Mesothelial cell of epicardium (in vitro differentiated cells): Measurements from ENCODE around the gene LRRC8A. TPM values are rescaled to one million over a fixed set of nuclear protein-coding genes. Genes with fewer than 3 reads are reported as not detected.

Source experiments
- DNase-seq, 2 experiments: peaks; one replicate each; pipeline ENCODE4 v3.0.0; 2021; ENCODE audit warnings: low spot score in 2 of 2; ENCODE audit not compliant: unreplicated experiment in 2 of 2
- H3K27ac Mint-ChIP-seq: 2 replicates; pipeline ENCODE4 v1.8.0; 2021; ENCODE audit warnings: mixed read lengths
- H3K27me3 Mint-ChIP-seq: 2 replicates; pipeline ENCODE4 v1.8.0; 2021; ENCODE audit warnings: low read depth, mixed read lengths
- H3K36me3 Mint-ChIP-seq: 2 replicates; pipeline ENCODE4 v1.8.0; 2021; ENCODE audit warnings: mixed read lengths
- H3K4me1 Mint-ChIP-seq: 2 replicates; pipeline ENCODE4 v1.8.0; 2021; ENCODE audit warnings: mixed read lengths
- H3K4me3 Mint-ChIP-seq: 2 replicates; pipeline ENCODE4 v1.8.0; 2021; ENCODE audit warnings: mild to moderate bottlenecking, moderate library complexity, mixed read lengths
- H3K9me3 Mint-ChIP-seq: 2 replicates; pipeline ENCODE4 v1.8.0; 2021; ENCODE audit warnings: mixed read lengths
- CTCF ChIP-seq: fragments of 200-600 bp; sonication (generic); IDR thresholded peaks from one replicate; pipeline ENCODE4 v1.5.0; 2021; ENCODE audit warnings: antibody characterized with exemption; ENCODE audit not compliant: unreplicated experiment
- total RNA-seq: library from RNA; stranded (reverse); gene quantifications from 3 replicates; pipeline ENCODE4 v1.2.1, GENCODE V29; 2021

Gene LRRC8A
- total RNA-seq, 1 donor from 2014 or later, result 35.9 TPM

GRCh38 chr9:128884164-128884563 is 2.2 kb downstream of the LRRC8A start:
- TF ChIP-seq CTCF, result no peak
- peaks cover 10% of the 10 kb centered on the region for H3K36me3 Mint-ChIP-seq

GRCh38 chr9:128885376-128885775 is 3.4 kb downstream of the LRRC8A start:
- DNase-seq, result no peak
- H3K4me3 Mint-ChIP-seq, result no peak overlapping the region
- peaks cover 14% of the 10 kb centered on the region for H3K4me1 Mint-ChIP-seq
- H3K9me3 Mint-ChIP-seq, result no peaks in the 10 kb centered on the region
- TF ChIP-seq CTCF, result no peak
- H3K27ac Mint-ChIP-seq, result no peak overlapping the region
- H3K27me3 Mint-ChIP-seq, result no peaks in the 10 kb centered on the region
- H3K36me3 Mint-ChIP-seq, result peaks cover 11% of the 10 kb centered on the region

More at GRCh38 chr9:128884164-128884563, 2.2 kb downstream of the LRRC8A start:
- Mint-ChIP-seq H3K9me3 (no peaks in the 10 kb centered on the region), H3K27ac (no peak overlapping the region), H3K4me1 (peaks cover 14% of the 10 kb centered on the region), H3K4me3 (peak overlapping the region; percentile 41), H3K27me3 (no peaks in the 10 kb centered on the region)
- DNase-seq, result no peak

DNA sequence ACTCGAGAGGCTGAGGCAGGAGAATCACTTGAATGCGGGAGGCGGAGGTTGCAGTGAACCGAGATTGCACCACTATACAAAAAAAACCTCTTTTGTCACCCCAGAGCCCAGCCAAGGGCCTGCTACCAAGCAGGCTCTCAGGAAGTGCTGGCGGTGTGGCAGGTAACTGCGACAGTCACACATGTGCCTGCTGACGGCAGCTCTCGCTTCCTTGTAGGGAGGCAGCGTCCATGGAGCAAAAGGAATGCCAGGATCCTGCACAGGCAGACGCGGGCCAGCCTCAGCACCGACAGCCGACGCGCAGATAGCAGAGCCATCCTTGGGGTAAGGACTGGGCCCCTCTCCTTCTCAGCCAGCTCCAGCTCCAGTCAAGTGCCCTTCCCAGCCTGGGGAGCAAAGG is 3.9 kb downstream of the LRRC8A start:
- no peaks in the 10 kb centered on the region for H3K9me3 Mint-ChIP-seq
- no peaks in the 10 kb centered on the region for H3K27me3 Mint-ChIP-seq
- peaks cover 13% of the 10 kb centered on the region for H3K36me3 Mint-ChIP-seq
- no peak for TF ChIP-seq CTCF
- no peak overlapping the region for H3K4me3 Mint-ChIP-seq
- H3K4me1 Mint-ChIP-seq, result peaks cover 12% of the 10 kb centered on the region
- no peak overlapping the region for H3K27ac Mint-ChIP-seq
- DNase-seq, result no peak

- DNase-seq, result no peak
- no peaks in the 10 kb centered on the region for H3K9me3 Mint-ChIP-seq
- H3K36me3 Mint-ChIP-seq, result peaks cover 13% of the 10 kb centered on the region
- H3K4me3 Mint-ChIP-seq, result no peak overlapping the region
- no peak overlapping the region for H3K27ac Mint-ChIP-seq
- H3K27me3 Mint-ChIP-seq, result no peaks in the 10 kb centered on the region
- TF ChIP-seq CTCF, result no peak
- peaks cover 10% of the 10 kb centered on the region for H3K4me1 Mint-ChIP-seq
These were observed 4.4 kb downstream of the LRRC8A start for GRCh38 chr9:128886211-128886891.

DNA sequence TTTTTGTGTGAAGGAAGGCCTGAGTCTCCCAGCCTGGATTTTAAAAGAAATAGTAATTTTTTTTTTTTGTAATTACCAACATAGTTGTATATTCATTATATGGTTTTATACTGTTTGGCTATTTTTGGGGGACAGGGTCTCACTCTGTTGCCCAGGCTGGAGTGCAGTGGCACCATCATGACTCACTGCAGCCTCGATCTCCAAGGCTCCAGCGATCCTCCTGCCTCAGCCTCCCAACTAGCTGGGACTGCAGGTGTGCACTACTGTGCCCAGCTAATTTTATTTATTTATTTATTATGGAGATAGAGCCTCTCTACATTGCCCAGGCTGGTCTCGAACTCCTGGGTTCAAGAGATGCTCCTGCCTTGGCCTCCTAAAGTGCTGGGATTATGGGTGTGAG is 5.1 kb downstream of the LRRC8A start:
- H3K4me1 Mint-ChIP-seq, result peaks cover 9% of the 10 kb centered on the region
- H3K27me3 Mint-ChIP-seq, result no peaks in the 10 kb centered on the region
- no peaks in the 10 kb centered on the region for H3K9me3 Mint-ChIP-seq
- peaks cover 13% of the 10 kb centered on the region for H3K36me3 Mint-ChIP-seq
- DNase-seq, result no peak
- no peak overlapping the region for H3K27ac Mint-ChIP-seq
- no peak for TF ChIP-seq CTCF
- no peak overlapping the region for H3K4me3 Mint-ChIP-seq
